Neural cell (in vitro differentiated cells): Measurements from ENCODE around the gene LRRC1. TPM values are rescaled to one million over a fixed set of nuclear protein-coding genes. Genes with fewer than 3 reads are reported as not detected.

Experiments used
- H2AFZ ChIP-seq: fragments of 200-600, 300-800 bp; sonication (generic), shearing (Covaris generic); 2 replicates; pipeline ENCODE4 v1.6.0; 2014; ENCODE audit warnings: low read depth, mild to moderate bottlenecking, antibody characterized with exemption, low read length, moderate library complexity
- H3F3A ChIP-seq: fragments of 200-600 bp; shearing (Covaris generic); 2 replicates; pipeline ENCODE4 v1.6.1; 2016; ENCODE audit warnings: mild to moderate bottlenecking, moderate library complexity, mixed read lengths, antibody characterized with exemption, low read length; ENCODE audit not compliant: insufficient read depth, poor library complexity, severe bottlenecking
- H3K27ac ChIP-seq: fragments of 200-600, 300-800 bp; sonication (generic), shearing (Covaris generic); 2 replicates; pipeline ENCODE4 v1.5.1; 2014; ENCODE audit warnings: mild to moderate bottlenecking, low read length, moderate library complexity
- H3K27me3 ChIP-seq: fragments of 300-800, 200-600 bp; sonication (generic), shearing (Covaris generic); 2 replicates; pipeline ENCODE4 v1.6.0; 2014; ENCODE audit warnings: mild to moderate bottlenecking, low read depth, low read length, moderate library complexity; ENCODE audit not compliant: insufficient read depth
- H3K36me3 ChIP-seq: fragments of 300-800, 200-600 bp; sonication (generic), shearing (Covaris generic); 2 replicates; pipeline ENCODE4 v1.5.1; 2014; ENCODE audit warnings: mild to moderate bottlenecking, antibody characterized with exemption, low read length, moderate library complexity; ENCODE audit not compliant: insufficient read depth
- H3K4me2 ChIP-seq: fragments of 300-800, 200-600 bp; sonication (generic), shearing (Covaris generic); 2 replicates; pipeline ENCODE4 v1.6.0; 2014; ENCODE audit warnings: mild to moderate bottlenecking, low read length
- H3K4me3 ChIP-seq: fragments of 300-800, 200-600 bp; sonication (generic), shearing (Covaris generic); 2 replicates; pipeline ENCODE4 v1.5.1; 2014; ENCODE audit warnings: mild to moderate bottlenecking, low read length, moderate library complexity
- H3K79me2 ChIP-seq: fragments of 200-600 bp; shearing (Covaris generic); replicated peaks from 2 replicates; pipeline ENCODE4 v1.6.0; 2014; ENCODE audit warnings: mild to moderate bottlenecking, low read length, moderate library complexity; ENCODE audit not compliant: insufficient read depth
- H3K9ac ChIP-seq: fragments of 300-800, 200-600 bp; sonication (generic), shearing (Covaris generic); 2 replicates; pipeline ENCODE4 v1.6.1; 2016; ENCODE audit warnings: mild to moderate bottlenecking, low read length, mixed read lengths
- H3K9me2 ChIP-seq: fragments of 200-600 bp; shearing (Covaris generic); 2 replicates; pipeline ENCODE4 v1.6.1; 2016; ENCODE audit warnings: mild to moderate bottlenecking, low read length, mixed read lengths; ENCODE audit not compliant: insufficient read depth
- H3K9me3 ChIP-seq: fragments of 200-600, 300-800 bp; sonication (generic), shearing (Covaris generic); 2 replicates; pipeline ENCODE4 v1.6.1; 2016; ENCODE audit warnings: mild to moderate bottlenecking, mixed run types, low read length, moderate library complexity, mixed read lengths
- H4K20me1 ChIP-seq: fragments of 200-600 bp; shearing (Covaris generic); 2 replicates; pipeline ENCODE4 v1.6.1; 2016; ENCODE audit warnings: mild to moderate bottlenecking, mixed run types; ENCODE audit not compliant: insufficient read depth
- CTCF ChIP-seq: fragments of 450-650 bp; IDR thresholded peaks from 2 replicates; pipeline ENCODE4 v1.5.1; 2014; ENCODE audit warnings: antibody characterized with exemption, mild to moderate bottlenecking, moderate library complexity; ENCODE audit not compliant: poor library complexity, severe bottlenecking
- EP300 ChIP-seq: fragments of 450-650 bp; conservative IDR thresholded peaks from 2 replicates; pipeline ENCODE4 v1.6.1; 2014; ENCODE audit warnings: antibody characterized with exemption, mild to moderate bottlenecking, moderate library complexity; ENCODE audit not compliant: poor library complexity, severe bottlenecking
- EZH2 ChIP-seq: fragments of 200-600, 300-800 bp; shearing (Covaris generic), sonication (generic); IDR thresholded peaks from 2 replicates; pipeline ENCODE4 v1.6.1; 2014; ENCODE audit warnings: antibody characterized with exemption, low read length, borderline replicate concordance, mild to moderate bottlenecking; ENCODE audit not compliant: insufficient read depth, poor library complexity, severe bottlenecking
- MXI1 ChIP-seq: fragments of 450-650 bp; conservative IDR thresholded peaks from 2 replicates; pipeline ENCODE4 v1.6.1; 2014; ENCODE audit warnings: antibody characterized with exemption, mild to moderate bottlenecking; ENCODE audit not compliant: poor library complexity, severe bottlenecking
- POLR2AphosphoS5 ChIP-seq: IDR thresholded peaks from 2 replicates; pipeline ENCODE4 v1.6.1; 2012
- RAD21 ChIP-seq: fragments of 450-650 bp; conservative IDR thresholded peaks from 2 replicates; pipeline ENCODE4 v1.6.1; 2014; ENCODE audit warnings: antibody characterized with exemption, mild to moderate bottlenecking, moderate library complexity
- REST ChIP-seq: IDR thresholded peaks from 2 replicates; pipeline ENCODE4 v1.6.1; 2012; ENCODE audit warnings: borderline replicate concordance
- SMC3 ChIP-seq: fragments of 450-650 bp; conservative IDR thresholded peaks from 2 replicates; pipeline ENCODE4 v1.6.1; 2014; ENCODE audit warnings: antibody characterized with exemption, mild to moderate bottlenecking, moderate library complexity; ENCODE audit not compliant: poor library complexity
- TAF1 ChIP-seq: IDR thresholded peaks from 2 replicates; pipeline ENCODE4 v1.6.1; 2012; ENCODE audit warnings: low read depth
- polyA plus RNA-seq: library from polyadenylated mRNA; depleted of rRNA; stranded (reverse); fragments of >200 nt; gene quantifications from 2 replicates; pipeline ENCODE4 v1.2.3, GENCODE V29; 2014

The LRRC1 gene
- polyA plus RNA-seq, 1 donor from 2014 or later = 21.2 TPM

GRCh38 chr6:53926505-53926904, 131.7 kb downstream of the LRRC1 start:
- Histone ChIP-seq H3K27me3 (no peaks in the 10 kb centered on the region), H3F3A (no peaks in the 10 kb centered on the region), H3K4me3 (no peak overlapping the region), H3K9me3 (no peaks in the 10 kb centered on the region), H3K27ac (no peak overlapping the region), H3K9me2 (no peaks in the 10 kb centered on the region), H2AFZ (no peak overlapping the region), H4K20me1 (no peaks in the 10 kb centered on the region), H3K4me2 (no peak overlapping the region), H3K36me3 (no peaks in the 10 kb centered on the region), H3K9ac (no peak overlapping the region), H3K79me2 (no peaks in the 10 kb centered on the region)
- TF ChIP-seq CTCF (no peak), SMC3 (no peak), MXI1 (no peak)

- H3K9me3 ChIP-seq = no peaks in the 10 kb centered on the region
- no peaks in the 10 kb centered on the region for H3F3A ChIP-seq
- no peaks in the 10 kb centered on the region for H3K27me3 ChIP-seq
- no peak overlapping the region for H3K4me2 ChIP-seq
- no peak overlapping the region for H3K4me3 ChIP-seq
- no peak overlapping the region for H3K27ac ChIP-seq
- no peaks in the 10 kb centered on the region for H3K9me2 ChIP-seq
- H4K20me1 ChIP-seq = no peaks in the 10 kb centered on the region
- no peak overlapping the region for H2AFZ ChIP-seq
- H3K79me2 ChIP-seq = no peaks in the 10 kb centered on the region
- TF ChIP-seq RAD21 (no peak), REST (no peak), EP300 (no peak), POLR2AphosphoS5 (no peak), TAF1 (no peak), CTCF (no peak), MXI1 (no peak), EZH2 (no peak), SMC3 (no peak)
- H3K36me3 ChIP-seq = no peaks in the 10 kb centered on the region
- no peak overlapping the region for H3K9ac ChIP-seq
Measured at GRCh38 chr6:53928641-53929040, 133.8 kb downstream of the LRRC1 start.
